ENCODE data around the gene CCDC97. TPM values are rescaled to one million over a fixed set of nuclear protein-coding genes. Genes with fewer than 3 reads are reported as not detected.

The CCDC97 gene
- total RNA-seq, 1 experiment from 2014 or later, result 7.8 TPM

- DNase-seq (ENCODE audit: low spot score), result no peak
These were observed 11.5 kb upstream of the CCDC97 start for GRCh38 chr19:41298348-41298964.

GRCh38 chr19:41299046-41299754, 10.8 kb upstream of the CCDC97 start:
- DNase-seq (ENCODE audit: low spot score), result no peak

GRCh38 chr19:41299755-41300089, 10.2 kb upstream of the CCDC97 start:
- DNase-seq (ENCODE audit: low spot score), result no peak

- no peak for DNase-seq (ENCODE audit: low spot score)
These were observed 9.4 kb upstream of the CCDC97 start for GRCh38 chr19:41300555-41300954.

GRCh38 chr19:41302624-41303351, 7.2 kb upstream of the CCDC97 start:
- DNase-seq (ENCODE audit: low spot score), result no peak

- DNase-seq (ENCODE audit: low spot score), result no peak
These were observed 6.0 kb upstream of the CCDC97 start for GRCh38 chr19:41303954-41304353.

- DNase-seq (ENCODE audit: low spot score), result no peak
These were observed 5.1 kb upstream of the CCDC97 start for GRCh38 chr19:41304706-41305483.

- DNase-seq (ENCODE audit: low spot score), result no peak
These were observed 3.8 kb upstream of the CCDC97 start for GRCh38 chr19:41305927-41306793.

GRCh38 chr19:41307090-41307875, 2.7 kb upstream of the CCDC97 start:
- no peak for DNase-seq (ENCODE audit: low spot score)

GRCh38 chr19:41307954-41308449, 2.0 kb upstream of the CCDC97 start:
- no peak for DNase-seq (ENCODE audit: low spot score)

GRCh38 chr19:41308450-41309179, 1.4 kb upstream of the CCDC97 start:
- DNase-seq (ENCODE audit: low spot score), result peak; percentile 84

GRCh38 chr19:41309180-41310032, 566 bp upstream of the CCDC97 start:
- no peak for DNase-seq (ENCODE audit: low spot score)

- no peak for DNase-seq (ENCODE audit: low spot score)
These were observed 1.1 kb downstream of the CCDC97 start for GRCh38 chr19:41311072-41311471.

GRCh38 chr19:41311613-41312012, 1.6 kb downstream of the CCDC97 start:
- no peak for DNase-seq (ENCODE audit: low spot score)

- no peak for DNase-seq (ENCODE audit: low spot score)
These were observed 6.4 kb downstream of the CCDC97 start for GRCh38 chr19:41316306-41316920.

- no peak for DNase-seq (ENCODE audit: low spot score)
These were observed 8.9 kb downstream of the CCDC97 start for GRCh38 chr19:41318696-41319499.

- DNase-seq (ENCODE audit: low spot score), result no peak
These were observed 9.7 kb downstream of the CCDC97 start for GRCh38 chr19:41319500-41320184.
